Parathyroid adenoma (tissue), 2 donors: Measurements from ENCODE around the gene TLE2.
A peak's percentile ranks its signal among the peaks of the same experiment; 100 is the strongest.

Experiments used
- H2AFZ ChIP-seq: fragments of 300-600 bp; sonication (generic); one replicate; pipeline ENCODE4 v1.7.0; 2017; ENCODE audit warnings: antibody characterized with exemption, mild to moderate bottlenecking
- H3K27ac ChIP-seq: fragments of 300-600 bp; sonication (generic); one replicate; pipeline ENCODE4 v1.7.0; 2017
- H3K27me3 ChIP-seq: fragments of 300-600 bp; sonication (generic); one replicate; pipeline ENCODE4 v1.7.0; 2017; ENCODE audit warnings: low read length; ENCODE audit not compliant: control insufficient read depth, insufficient read depth
- H3K36me3 ChIP-seq: fragments of 300-600 bp; sonication (generic); one replicate; pipeline ENCODE4 v1.7.0; 2017; ENCODE audit warnings: low read length; ENCODE audit not compliant: control insufficient read depth, insufficient read depth
- H3K4me1 ChIP-seq: fragments of 300-600 bp; sonication (generic); one replicate; pipeline ENCODE4 v1.7.0; 2017; ENCODE audit warnings: control low read depth
- H3K4me2 ChIP-seq: fragments of 300-600 bp; sonication (generic); one replicate; pipeline ENCODE4 v1.7.0; 2017; ENCODE audit warnings: low read length
- H3K4me3 ChIP-seq: fragments of 300-600 bp; sonication (generic); one replicate; pipeline ENCODE4 v1.7.0; 2017; ENCODE audit warnings: low read depth, low read length
- H3K79me2 ChIP-seq: fragments of 300-600 bp; sonication (generic); one replicate; pipeline ENCODE4 v1.7.0; 2017; ENCODE audit warnings: control low read depth
- H3K9ac ChIP-seq: fragments of 300-600 bp; sonication (generic); one replicate; pipeline ENCODE4 v1.7.0; 2017; ENCODE audit warnings: mild to moderate bottlenecking
- H3K9me3 ChIP-seq: fragments of 300-600 bp; sonication (generic); one replicate; pipeline ENCODE4 v1.7.0; 2017; ENCODE audit warnings: low read length; ENCODE audit not compliant: control insufficient read depth
- TF ChIP-seq, protein P1 (sequence below): fragments of 300-600 bp; sonication (generic); IDR thresholded peaks from one replicate; pipeline ENCODE4 v1.7.0; 2017; ENCODE audit warnings: antibody characterized with exemption, mild to moderate bottlenecking
- donor health status: primary hyperparathyroidism.

TLE2 gene

DNA sequence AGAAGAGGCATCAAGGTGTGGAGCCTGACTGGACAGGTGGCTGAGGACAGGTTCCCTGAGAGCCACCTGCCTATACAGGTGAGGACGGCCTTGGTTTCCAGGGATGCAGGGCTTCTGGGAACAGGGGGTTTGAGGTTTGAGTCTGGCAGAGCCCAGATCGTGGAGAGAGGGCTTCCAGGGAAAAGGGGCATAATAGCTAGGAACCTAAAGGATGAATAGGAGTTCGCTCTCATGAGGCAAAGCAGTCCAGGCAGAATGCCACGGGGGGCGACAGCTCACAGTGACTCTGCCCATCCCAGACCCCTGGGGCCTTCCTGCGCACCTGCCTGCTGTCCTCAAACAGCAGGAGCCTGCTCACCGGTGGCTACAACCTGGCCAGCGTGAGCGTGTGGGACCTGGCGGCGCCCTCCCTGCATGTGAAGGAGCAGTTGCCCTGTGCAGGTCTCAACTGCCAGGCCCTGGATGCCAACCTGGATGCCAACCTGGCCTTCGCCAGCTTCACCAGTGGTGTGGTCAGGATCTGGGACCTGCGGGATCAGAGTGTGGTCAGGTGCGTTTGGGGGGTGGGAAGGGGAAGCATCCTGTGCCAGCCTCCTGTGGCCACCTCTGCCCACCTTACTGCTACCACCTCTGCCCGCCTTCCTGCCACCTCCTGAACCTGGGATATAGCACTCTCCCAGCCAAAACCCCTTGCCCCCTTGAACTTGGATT lies 39.7 kb downstream of the TLE2 start:
- H3K4me1 ChIP-seq, result peaks cover 3% of the 10 kb centered on the region
- TF ChIP-seq, protein P1, sequence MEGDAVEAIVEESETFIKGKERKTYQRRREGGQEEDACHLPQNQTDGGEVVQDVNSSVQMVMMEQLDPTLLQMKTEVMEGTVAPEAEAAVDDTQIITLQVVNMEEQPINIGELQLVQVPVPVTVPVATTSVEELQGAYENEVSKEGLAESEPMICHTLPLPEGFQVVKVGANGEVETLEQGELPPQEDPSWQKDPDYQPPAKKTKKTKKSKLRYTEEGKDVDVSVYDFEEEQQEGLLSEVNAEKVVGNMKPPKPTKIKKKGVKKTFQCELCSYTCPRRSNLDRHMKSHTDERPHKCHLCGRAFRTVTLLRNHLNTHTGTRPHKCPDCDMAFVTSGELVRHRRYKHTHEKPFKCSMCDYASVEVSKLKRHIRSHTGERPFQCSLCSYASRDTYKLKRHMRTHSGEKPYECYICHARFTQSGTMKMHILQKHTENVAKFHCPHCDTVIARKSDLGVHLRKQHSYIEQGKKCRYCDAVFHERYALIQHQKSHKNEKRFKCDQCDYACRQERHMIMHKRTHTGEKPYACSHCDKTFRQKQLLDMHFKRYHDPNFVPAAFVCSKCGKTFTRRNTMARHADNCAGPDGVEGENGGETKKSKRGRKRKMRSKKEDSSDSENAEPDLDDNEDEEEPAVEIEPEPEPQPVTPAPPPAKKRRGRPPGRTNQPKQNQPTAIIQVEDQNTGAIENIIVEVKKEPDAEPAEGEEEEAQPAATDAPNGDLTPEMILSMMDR, result no peak

DNA sequence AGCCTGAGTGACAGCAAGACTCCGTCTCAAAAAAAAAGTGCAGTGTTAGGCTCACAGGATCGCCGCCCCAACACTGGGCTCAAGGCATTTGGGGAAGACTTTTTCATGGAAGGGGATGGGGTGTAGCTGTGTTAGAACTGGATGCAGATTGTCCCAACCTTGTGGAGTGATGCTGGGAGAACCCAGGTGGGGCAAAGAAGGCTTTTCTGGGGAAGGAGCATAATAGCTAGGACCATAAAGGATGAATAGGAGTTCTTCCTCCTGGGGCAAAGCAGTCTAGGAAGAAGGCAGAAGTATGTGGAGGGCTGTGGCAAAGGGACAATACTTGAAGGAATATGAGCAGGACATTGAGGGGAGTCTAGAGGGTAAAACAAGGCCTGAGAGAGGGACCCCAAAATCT lies 40.5 kb downstream of the TLE2 start:
- Histone ChIP-seq H3K79me2 (no peaks in the 10 kb centered on the region), H3K9me3 (no peaks in the 10 kb centered on the region), H3K4me2 (no peak overlapping the region), H3K27ac (no peak overlapping the region), H3K27me3 (no peaks in the 10 kb centered on the region), H3K4me1 (peaks cover 9% of the 10 kb centered on the region), H3K4me3 (no peak overlapping the region), H3K9ac (no peak overlapping the region), H2AFZ (no peak overlapping the region), H3K36me3 (no peaks in the 10 kb centered on the region)
- TF ChIP-seq, protein P1, result no peak

More for the DNA sequence above, 39.7 kb downstream of the TLE2 start:
- Histone ChIP-seq H3K9me3 (no peaks in the 10 kb centered on the region), H2AFZ (no peak overlapping the region), H3K36me3 (no peaks in the 10 kb centered on the region), H3K4me2 (no peak overlapping the region), H3K27me3 (no peaks in the 10 kb centered on the region), H3K27ac (no peak overlapping the region), H3K79me2 (no peaks in the 10 kb centered on the region), H3K9ac (no peak overlapping the region), H3K4me3 (no peak overlapping the region)

DNA sequence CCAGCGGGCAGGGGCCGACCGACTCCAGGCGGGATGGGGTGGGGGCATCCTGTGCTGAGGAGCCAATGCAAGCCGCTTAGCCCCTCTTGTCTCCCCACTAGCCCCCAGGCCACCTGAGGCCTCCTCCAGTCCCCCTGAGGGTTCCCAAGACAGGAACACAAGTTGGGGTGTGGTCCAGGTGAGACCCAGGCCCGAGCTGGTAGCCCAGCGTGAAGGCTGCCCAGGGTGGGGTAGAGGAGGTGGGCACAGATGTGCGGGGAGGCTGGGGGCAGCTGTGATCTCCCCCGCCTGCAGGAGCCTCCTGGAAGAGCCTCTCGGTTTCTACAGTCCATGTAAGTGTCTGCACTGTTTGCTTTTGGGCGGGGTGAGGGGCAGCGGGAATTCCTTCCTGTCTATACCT lies 41.3 kb downstream of the TLE2 start:
- H3K79me2 ChIP-seq, result no peaks in the 10 kb centered on the region
- H3K9ac ChIP-seq, result no peak overlapping the region
- H2AFZ ChIP-seq, result no peak overlapping the region
- no peak overlapping the region for H3K27ac ChIP-seq
- no peaks in the 10 kb centered on the region for H3K27me3 ChIP-seq
- H3K4me3 ChIP-seq, result no peak overlapping the region
- no peaks in the 10 kb centered on the region for H3K9me3 ChIP-seq
- TF ChIP-seq, protein P1, result no peak
- no peak overlapping the region for H3K4me2 ChIP-seq
- peaks cover 17% of the 10 kb centered on the region for H3K4me1 ChIP-seq
- H3K36me3 ChIP-seq, result no peaks in the 10 kb centered on the region

DNA sequence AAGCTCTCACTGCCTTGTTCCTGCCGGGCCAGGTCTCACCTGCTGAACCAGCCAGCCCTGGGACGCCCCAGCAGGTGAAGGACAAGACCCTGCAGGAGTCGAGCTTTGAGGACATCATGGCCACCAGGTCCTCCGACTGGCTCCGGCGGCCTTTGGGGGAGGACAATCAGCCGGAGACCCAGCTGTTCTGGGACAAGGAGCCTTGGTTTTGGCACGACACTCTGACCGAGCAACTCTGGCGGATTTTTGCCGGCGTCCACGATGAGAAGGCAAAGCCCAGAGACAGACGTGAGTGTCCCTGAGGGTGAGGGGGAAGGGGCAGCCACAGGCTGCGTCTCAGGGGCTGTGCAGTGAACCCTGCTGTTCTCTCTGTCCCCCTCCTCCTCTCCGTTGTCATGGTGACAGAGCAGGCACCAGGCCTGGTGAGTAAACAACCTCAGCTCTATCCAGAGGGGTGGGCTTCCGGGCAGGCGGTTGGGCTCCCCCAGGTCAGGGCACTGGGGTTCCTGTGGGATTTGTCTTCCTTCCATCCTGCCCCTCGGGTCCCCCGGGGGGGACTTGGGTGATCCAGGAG lies 42.0 kb downstream of the TLE2 start:
- Histone ChIP-seq H3K9ac (no peak overlapping the region), H3K79me2 (no peaks in the 10 kb centered on the region), H3K4me2 (no peak overlapping the region), H3K27ac (no peak overlapping the region), H3K36me3 (no peaks in the 10 kb centered on the region), H3K4me3 (no peak overlapping the region), H3K9me3 (no peaks in the 10 kb centered on the region), H3K27me3 (no peaks in the 10 kb centered on the region), H2AFZ (no peak overlapping the region), H3K4me1 (peaks cover 24% of the 10 kb centered on the region)
- TF ChIP-seq, protein P1, result no peak

DNA sequence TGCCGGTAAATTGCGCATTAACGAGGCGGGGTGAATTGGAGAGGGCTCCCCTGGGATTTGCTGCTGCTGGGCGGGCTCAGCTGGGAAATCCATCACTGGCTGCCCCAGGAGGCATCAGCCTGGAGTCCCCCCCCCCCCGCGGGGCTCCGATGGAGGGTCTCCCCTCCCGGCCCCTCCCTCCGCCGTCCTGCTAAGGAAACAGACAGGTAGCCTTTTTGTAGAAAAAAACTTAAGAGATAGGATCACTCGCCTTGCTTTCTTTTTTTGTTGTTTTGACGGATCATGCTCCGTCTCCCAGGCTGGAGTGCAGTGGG lies 44.9 kb downstream of the TLE2 start:
- H3K9me3 ChIP-seq, result no peaks in the 10 kb centered on the region
- H3K27me3 ChIP-seq, result no peaks in the 10 kb centered on the region
- H3K4me3 ChIP-seq, result peak overlapping the region; percentile 57
- peaks cover 24% of the 10 kb centered on the region for H3K4me1 ChIP-seq
- H3K79me2 ChIP-seq, result no peaks in the 10 kb centered on the region
- H2AFZ ChIP-seq, result peak overlapping the region; percentile 97
- no peak overlapping the region for H3K9ac ChIP-seq
- no peaks in the 10 kb centered on the region for H3K36me3 ChIP-seq
- H3K4me2 ChIP-seq, result peak overlapping the region; percentile 92
- H3K27ac ChIP-seq, result peak overlapping the region; percentile 93
- TF ChIP-seq, protein P1, result no peak
